NCI-H345 treated with DMSO at 0.1 percent for 48 hours (cell line): ENCODE measurements around the gene WNT3A.

Source experiments
- DNase-seq: peaks from one replicate; lab custom pipeline; 2025; ENCODE audit not compliant: unreplicated experiment; lab: John Stamatoyannopoulos, UW

WNT3A gene

DNA sequence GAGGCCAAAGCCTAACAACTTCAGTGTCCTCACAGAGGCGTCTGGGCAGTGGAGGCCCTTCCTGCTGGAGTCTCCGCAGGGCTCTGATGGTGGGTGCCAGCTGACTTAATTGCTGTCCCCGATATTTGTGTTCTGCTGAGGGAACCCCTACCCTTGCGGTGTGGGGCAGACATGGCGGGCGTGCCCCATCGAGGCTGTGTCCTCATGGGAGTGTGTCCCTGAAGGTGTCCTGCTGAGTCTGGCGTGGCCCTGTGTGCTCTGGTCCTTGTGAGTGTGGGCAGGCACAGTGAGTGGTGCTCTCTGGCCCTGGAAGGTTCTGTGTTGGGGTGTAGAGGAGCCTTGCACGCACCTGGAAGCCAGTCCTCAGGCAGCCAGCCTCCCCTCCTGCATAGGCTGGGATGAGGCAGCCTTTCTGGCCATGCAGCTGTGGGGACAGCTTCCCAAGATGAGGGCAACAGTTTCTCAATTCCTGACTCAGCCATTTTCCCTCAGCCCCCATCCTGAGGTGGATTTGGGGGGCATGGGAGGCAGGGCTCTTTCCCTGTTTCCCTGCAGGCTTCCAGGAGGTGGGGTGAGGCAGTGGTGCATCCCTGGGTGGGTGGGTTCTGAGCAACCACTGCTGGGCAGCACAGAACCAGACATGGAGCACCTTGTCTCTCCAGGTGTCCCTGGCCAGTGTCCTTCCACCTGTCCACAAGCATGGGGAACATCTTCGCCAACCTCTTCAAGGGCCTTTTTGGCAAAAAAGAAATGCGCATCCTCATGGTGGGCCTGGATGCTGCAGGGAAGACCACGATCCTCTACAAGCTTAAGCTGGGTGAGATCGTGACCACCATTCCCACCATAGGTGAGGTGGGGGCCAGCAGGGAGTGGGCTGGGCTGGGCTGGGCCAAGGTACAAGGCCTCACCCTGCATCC lies 89.9 kb downstream of the WNT3A start:
- DNase-seq = no peak

DNA sequence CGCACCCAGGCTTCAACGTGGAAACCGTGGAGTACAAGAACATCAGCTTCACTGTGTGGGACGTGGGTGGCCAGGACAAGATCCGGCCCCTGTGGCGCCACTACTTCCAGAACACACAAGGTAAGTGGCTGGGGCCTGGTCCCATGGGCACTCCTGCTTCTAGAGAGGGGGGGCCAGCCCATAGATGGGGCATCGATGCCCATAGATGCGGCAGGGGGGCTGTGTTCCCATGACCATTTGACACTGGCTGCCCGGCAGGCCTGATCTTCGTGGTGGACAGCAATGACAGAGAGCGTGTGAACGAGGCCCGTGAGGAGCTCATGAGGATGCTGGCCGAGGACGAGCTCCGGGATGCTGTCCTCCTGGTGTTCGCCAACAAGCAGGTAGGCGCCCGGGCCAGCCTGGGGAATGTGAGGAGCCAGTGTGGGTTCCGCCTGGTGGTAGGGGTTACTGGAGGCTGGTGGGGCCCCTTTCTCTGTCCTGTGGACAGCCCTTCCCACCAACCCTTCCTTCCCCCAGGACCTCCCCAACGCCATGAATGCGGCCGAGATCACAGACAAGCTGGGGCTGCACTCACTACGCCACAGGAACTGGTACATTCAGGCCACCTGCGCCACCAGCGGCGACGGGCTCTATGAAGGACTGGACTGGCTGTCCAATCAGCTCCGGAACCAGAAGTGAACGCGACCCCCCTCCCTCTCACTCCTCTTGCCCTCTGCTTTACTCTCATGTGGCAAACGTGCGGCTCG lies 90.7 kb downstream of the WNT3A start:
- no peak for DNase-seq

DNA sequence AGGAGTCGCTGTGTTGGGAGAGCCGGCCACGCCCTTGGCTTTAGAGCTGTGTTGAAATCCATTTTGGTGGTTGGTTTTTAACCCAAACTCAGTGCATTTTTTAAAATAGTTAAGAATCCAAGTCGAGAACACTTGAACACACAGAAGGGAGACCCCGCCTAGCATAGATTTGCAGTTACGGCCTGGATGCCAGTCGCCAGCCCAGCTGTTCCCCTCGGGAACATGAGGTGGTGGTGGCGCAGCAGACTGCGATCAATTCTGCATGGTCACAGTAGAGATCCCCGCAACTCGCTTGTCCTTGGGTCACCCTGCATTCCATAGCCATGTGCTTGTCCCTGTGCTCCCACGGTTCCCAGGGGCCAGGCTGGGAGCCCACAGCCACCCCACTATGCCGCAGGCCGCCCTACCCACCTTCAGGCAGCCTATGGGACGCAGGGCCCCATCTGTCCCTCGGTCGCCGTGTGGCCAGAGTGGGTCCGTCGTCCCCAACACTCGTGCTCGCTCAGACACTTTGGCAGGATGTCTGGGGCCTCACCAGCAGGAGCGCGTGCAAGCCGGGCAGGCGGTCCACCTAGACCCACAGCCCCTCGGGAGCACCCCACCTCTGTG lies 91.6 kb downstream of the WNT3A start:
- DNase-seq = no peak

DNA sequence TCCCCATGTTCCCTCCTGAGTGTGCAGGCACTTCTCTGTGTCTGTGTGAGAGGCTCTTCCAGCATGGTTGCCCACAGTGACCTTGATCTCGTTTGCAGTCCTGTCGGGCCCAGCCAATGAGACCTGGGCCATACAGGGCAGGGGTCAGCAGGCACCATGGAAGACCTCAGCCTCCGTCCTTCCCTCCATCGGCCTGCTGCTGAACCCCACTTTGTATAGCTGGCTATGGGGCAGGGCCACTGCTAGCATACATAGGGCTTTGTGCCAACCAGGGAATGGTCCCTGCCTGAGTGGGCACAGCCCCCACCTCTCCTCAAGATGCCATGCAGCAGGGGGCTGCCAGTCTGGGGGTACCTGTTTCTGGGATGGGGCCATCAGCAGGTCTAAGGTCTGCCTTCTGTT lies 92.5 kb downstream of the WNT3A start:
- DNase-seq = no peak

DNA sequence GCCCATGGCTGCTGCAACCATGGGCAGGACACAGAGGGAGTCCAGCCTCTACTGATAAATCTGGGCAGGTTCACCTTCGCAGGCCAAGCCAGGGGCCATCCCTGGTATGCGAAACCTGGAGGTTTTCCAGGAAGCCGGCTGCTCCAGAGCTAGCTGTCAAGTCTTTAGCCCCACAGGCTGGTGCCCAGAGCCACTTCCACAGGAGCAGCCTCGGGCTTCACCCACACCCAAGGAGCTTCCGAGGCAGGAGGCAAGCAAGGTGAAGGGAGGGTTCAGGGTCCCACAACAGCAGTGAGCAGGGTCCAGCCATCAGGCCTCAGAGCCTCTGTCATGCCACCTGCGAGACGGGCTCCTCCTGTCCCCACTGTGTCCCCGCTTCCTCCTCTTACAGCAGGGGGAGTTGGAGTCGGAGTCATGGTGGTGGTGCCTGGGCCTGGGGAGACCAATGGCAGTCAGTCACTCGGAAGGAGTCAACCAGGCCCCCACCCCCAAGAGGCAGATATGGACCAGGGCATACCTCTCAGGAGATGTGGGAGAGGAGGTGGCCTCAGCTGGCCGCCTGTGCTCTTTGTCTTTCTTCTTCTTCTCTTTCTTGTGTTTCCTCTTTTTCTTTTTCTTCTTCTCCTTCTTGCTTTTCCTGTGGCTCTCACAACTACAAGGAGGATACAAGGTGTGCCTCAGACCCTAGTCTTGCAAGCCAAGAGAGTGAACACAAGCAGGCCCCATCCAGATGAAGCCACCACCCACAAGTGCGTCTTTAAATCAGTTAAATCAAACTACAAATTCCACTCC lies 94.2 kb downstream of the WNT3A start:
- DNase-seq = no peak

DNA sequence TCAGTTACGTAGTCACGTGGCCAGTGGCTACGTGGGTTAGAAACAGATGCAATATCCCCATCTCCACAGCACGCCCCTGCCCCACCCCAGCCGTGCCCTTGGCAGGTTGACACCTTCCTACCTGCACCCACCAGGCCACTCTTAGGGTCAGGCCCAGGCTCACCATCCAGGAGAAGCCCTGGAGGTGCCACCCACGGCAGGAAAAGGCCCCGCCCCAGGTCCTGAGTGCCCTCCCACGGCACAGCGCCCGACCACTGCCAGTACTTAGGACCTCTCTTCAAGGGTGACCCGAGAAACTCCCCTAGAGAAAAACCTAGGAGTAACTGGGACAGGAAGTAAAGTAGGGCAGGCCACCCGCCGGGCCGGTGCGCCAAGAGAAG lies 94.8 kb downstream of the WNT3A start:
- DNase-seq = no peak

DNA sequence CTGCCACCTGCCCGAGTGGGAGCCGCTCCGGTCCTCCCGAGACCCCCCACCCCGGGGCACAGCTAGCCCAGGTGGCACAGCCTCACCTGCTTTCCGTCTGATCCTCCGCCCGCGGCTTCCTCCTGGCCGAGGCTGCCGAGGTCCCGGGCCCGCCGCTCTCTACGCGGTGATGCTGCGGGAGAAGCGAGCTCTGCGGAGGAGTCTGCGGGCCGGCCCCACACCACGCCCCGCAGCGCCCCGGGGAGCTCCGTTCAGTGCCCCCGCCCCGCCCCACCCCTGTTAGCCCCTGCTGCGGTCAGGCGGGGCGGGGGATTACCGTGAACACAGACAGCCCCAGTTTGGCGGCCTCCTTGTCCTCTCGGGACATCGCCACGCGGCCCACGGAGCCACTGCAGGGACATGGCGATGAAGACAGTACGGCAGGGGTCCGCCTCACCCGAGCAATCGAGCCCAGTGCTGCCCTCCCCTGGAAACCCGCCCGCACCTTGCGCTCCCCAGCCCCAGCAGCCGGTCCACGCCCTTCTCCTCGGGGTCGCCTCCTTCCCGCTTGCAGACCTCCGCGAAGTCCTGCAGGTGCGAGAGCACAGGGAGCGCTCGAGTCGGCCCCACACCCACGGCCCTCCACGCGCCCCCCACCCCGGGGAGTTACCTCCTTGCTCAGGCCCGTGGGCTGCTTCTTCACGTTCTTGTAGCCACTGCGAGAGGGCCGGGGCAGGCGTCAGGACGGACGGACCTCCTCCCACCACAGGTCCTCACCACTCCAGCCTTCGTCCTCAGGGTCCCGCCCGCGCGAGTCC lies 95.4 kb downstream of the WNT3A start:
- DNase-seq = no peak

DNA sequence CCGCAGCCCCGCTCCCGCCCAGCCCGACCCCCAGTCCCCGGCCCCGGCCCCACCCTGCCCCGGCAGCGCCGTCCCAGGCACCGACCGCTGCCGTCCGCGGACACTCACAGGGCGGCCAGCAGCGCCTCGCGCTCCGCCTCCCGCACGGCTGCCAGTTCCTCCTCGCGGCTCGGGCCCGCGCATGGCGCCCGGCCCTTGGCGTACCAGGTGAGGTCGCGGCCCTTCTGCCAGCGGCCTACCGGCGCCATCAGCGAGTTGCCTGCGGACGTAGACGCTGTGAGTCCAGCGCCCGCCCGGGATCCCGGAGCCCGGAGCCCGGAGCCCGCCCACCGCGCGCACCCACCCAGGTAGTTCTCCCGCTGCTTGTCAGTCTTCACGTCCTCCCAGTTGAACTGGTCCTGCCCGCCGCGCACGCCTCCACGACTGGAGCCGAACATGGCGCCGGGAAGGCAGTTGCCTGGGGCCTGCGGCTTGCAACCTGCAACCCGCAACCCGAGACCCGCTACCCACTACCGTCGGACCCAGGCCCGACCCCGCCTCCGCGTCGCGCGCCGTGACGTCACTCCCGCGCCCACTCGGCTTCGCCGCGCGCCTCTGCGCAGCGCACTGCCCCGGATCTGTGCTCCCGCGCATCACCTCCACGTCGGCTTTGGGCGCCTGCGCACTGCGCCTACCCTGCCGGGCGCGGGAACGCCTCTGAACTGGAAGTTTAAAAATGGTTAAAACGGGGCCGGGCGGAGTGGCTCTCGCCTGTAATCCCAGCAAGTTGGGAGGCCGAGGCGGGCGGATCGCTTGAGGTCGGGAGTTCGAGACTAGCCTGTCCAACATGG lies 96.2 kb downstream of the WNT3A start, which contains the start of gene C1orf35:
Gene C1orf35, minus strand, starts transcription at position 535 of the 830 bp plus-strand sequence. Its CDS starts 98 bp downstream, at position 437.
- DNase-seq = peak; percentile 93

DNA sequence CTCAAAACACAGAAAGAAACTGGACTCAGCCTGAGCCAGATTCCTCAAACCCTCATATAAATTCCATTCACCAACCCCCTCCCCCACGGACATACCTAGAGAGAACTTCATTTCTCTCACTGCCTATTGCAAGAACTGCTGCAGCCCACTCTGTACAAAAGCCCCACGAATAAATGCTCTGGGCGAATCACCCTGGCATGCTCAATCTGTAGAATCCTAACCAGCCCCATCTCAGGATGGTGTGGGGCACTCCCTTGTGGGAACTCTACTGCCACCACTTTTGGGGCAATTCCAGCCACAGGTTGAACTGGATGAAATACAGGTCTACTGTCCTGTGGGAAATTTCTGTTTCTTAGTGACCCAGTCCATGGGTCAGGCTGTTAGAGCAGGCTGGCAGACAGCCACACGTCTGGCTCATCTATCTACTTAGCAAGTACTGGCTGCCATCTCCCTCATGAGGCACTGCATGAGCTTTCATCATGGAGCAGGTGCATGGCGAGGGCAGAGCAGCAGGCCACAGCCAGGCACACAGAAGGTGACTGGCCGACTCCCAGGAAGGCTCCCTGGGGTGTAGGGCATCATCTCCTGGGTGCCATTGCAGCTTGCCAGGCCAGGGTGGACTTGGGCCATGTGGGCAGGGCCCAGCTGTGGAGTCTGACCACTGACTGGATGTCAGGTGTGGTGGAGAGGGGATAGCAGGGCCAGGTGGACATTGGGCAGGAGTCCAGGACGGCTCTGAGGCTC lies 97.9 kb downstream of the WNT3A start:
- DNase-seq = no peak

DNA sequence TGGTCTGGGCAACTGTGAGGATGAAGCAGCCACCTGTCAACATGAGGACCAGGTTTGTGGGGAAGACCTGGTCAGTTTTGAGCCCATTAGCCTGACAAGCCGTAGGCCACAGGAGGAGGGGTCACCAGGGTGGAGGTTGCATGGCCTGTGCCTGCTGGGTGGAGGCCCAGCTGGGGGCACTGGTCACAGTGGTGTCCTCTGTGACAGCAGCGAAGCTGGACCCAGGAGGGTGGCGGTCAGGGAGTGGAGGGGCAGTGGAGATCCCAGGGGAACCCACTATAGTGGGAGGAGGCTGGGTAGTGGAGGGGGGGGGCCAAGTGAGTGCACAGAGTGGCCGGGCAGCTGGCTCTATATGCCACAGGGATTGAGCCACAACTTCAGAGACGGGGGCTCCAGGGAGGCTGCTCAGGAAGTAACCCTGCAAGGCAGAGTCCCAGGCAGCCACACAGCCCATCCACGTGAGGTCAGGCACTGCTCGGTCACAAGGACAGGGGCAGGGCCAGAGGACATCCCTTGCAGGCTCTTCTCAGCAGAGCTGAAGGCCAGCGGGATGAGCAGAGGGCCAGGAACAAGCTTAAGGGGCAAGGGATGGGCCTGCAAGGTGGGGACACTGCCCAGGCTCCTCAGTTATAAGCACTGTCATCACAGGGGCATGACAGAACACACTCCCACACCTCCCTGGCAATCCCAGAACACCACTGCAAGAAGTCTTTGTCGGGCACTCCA lies 98.6 kb downstream of the WNT3A start:
- no peak for DNase-seq

DNA sequence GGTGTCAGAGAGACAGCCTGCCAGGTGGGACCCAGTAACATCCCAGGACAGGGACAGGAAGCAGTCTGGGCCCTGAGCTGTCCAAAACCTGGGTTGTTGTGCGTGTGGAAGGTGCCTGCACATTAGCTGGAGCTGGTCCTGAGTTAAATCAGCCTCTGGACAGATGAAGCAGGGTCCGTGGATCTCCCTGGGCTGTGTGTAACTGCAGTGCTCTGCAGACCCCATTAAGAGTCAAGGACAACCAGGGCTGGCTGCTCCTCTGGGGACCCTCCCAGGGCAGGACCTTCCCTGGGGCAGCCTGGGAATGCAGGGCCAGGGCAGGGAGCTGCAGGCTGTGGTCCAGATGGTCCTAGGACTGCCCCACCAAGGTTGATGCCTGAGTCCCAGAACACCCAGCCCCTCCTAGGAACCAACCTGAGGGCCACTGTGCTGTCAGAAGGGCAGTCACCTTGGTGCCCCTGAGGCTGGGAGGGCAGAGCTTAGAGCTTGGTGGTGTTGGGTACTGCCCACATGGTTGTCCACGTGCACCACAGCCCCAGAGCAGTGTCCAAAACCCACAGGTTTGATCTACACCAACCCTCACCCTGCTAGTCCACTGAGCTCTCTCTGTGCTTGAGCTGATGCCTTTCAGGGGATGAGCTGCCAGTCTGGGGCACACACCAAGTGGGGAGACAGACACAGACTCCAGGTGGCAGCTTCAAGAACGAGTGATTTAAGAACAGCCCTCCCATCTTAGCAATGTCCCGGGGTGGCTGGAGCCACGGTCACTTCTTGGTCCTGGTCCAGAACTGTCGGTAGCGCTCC lies 99.4 kb downstream of the WNT3A start:
- no peak for DNase-seq

DNA sequence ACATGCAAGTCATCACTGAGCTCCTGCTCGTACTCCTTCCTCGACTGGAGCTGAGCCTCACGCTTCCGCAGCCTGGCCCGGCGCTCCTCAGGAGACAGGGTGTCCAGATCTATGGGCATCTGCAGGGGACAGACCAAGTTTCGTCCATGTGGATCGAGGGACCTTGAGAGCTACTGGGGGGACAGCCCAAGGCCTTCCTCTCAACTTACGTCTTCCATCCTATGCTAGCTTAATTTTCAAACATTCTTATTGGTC lies 99.9 kb downstream of the WNT3A start:
- no peak for DNase-seq

DNA sequence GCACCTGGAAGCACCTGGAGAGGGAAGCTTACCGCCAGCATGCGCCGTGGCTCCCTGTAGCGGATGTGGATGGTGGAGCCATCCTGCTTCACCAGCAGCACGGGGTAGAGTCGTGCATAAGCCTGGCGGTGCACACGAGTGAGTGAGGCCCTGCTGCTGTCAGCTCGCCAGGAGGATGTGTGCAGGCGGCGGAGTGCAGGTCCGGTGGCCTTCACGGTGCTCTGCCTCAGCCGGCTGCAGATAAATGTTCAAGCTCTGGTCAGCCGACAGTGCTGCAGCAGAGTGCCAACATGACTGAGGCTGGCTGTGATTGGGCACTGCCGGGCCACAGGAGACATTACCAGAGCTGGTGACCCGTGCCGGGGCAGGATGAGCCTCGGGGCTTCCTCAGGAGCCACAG lies 100.8 kb downstream of the WNT3A start:
- no peak for DNase-seq

DNA sequence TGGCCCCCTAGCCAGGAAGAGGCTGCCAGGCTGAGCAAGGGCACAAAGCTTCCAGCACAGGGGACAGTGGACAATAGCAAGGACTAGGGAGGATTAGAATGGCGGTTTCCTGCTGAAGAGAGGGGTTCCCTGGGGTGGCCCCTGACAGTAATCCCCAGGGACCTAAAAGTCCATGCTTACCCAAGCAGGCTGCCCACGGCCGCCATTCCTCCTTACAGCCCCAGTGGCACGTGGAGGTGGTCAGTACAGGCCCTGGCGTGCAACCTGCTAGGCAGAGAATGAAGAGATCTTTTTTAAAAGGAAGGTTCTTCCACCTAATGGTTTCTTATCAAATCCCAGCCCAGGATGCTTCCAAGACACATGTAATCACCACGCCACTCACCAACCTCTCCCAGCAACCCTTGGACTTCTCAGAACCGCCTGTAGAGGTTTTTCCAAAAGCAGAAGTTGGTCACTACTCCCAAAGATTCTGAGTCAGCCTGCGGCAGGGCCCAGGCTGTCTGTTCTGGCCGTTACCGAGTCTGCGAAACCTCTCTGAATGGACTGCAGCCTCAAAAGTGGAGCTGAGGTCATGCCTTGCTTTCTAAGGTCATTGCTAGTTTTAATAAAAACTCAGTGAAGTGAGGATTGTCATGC lies 101.4 kb downstream of the WNT3A start:
- DNase-seq = no peak

DNA sequence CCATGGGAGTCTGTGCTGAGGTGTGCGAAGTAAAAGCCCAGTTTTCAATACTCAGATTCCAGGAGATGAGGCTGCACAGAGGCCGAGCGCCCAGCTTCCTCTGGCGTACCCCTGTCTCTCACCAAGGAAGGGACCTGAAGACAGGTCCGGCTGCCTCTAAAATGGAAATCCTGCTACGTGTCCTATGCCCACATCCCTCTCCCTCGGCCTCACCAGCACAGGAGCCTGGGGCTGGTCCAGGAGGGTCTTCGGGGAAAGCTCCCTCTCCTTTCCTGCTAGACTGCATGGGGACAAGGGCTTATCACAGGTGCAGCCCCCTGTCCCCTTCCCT lies 101.9 kb downstream of the WNT3A start:
- DNase-seq = no peak

DNA sequence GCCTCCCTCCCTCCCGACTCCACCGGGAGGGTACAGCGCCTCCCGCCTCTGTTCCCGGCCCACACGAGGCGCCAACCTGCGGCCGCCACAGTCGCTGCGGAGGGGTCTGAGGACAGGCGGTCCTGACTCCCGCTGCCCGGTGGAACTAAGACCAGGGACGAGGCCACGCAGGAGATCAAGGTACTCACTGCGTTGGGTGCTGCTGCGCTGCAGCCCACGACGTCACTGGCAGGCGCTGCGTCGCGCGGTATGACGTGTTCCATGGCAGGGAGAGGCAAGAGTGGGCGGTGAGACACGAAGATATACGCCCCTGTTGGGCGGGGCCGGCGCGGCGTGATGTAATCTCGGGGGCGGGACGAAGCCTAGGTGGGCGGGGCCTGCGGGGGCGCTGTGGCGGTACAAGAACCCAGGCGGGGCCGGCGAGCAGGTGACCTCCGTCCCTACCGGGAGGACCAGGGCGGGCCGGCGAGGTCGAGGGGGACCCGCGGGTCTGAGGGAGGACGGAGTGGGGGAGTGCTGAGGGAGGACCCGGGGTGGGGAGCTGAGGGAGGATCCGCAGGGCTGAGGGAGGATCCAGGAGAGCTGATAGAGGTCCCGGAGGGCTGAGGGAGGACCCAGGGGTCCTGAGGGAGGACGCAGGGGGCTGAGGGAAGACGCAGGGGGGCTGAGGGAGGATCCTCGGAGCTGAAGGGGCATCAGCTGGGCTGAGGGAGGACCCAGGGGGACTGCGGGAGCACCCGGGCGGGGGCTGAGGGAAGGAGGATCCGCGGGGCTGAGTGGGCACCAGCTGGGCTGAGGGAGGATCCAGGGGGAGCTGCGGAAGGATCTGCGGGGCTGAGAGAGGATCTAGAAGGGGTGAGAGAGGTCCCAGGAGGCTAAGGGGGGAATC lies 102.5 kb downstream of the WNT3A start, which contains the start of gene MRPL55:
Gene MRPL55, minus strand, starts transcription at position 227 of the 889 bp plus-strand sequence. CDS start 1,039 bp downstream, outside the sequence.
- peak; percentile 88 for DNase-seq
